ENCODE measurements around the gene ZNF827.

Gene ZNF827

GRCh38 chr4:145976680-145977079 is 38.1 kb upstream of the ZNF827 start:
- no peak for DNase-seq (ENCODE audit: extremely low spot score)
- ChIA-PET POLR2A (no interaction called here), CTCF (no interaction called here)
- TF ChIP-seq HDGF (IDR thresholded peaks at IDR 0.05; ENCODE audit: borderline replicate concordance) (no peak), FOXA1 (IDR thresholded peaks at IDR 0.05) (no peak), L3MBTL2 (conservative IDR thresholded peaks at IDR 0.05) (no peak), ZNF384 (IDR thresholded peaks at IDR 0.05) (no peak), ELF4 (IDR thresholded peaks at IDR 0.05) (no peak), BHLHE40 (IDR thresholded peaks at IDR 0.05; ENCODE audit: borderline replicate concordance) (no peak), FOXK2 (IDR thresholded peaks at IDR 0.05) (no peak), TARDBP (IDR thresholded peaks at IDR 0.05) (no peak), CTBP1 (IDR thresholded peaks at IDR 0.05; ENCODE audit: borderline replicate concordance) (no peak)

GRCh38 chr4:145960012-145960411 is 21.4 kb upstream of the ZNF827 start:
- TF ChIP-seq ARNT (IDR thresholded peaks at IDR 0.05) (no peak), HDGF (IDR thresholded peaks at IDR 0.05; ENCODE audit: borderline replicate concordance) (no peak), CTBP1 (IDR thresholded peaks at IDR 0.05; ENCODE audit: borderline replicate concordance) (no peak), SP1 (IDR thresholded peaks at IDR 0.05) (no peak)
- CTCF ChIA-PET = no interaction called here
- DNase-seq (ENCODE audit: extremely low spot score) = no peak
- POLR2A ChIA-PET = no interaction called here

GRCh38 chr4:145957302-145957701 is 18.7 kb upstream of the ZNF827 start:
- TF ChIP-seq L3MBTL2 (conservative IDR thresholded peaks at IDR 0.05) (no peak), FOXK2 (IDR thresholded peaks at IDR 0.05) (no peak), CTBP1 (IDR thresholded peaks at IDR 0.05; ENCODE audit: borderline replicate concordance) (no peak), ZNF384 (IDR thresholded peaks at IDR 0.05) (no peak), FOXA1 (IDR thresholded peaks at IDR 0.05) (no peak), SP1 (IDR thresholded peaks at IDR 0.05) (no peak), PKNOX1 (IDR thresholded peaks at IDR 0.05) (no peak), NFRKB (IDR thresholded peaks at IDR 0.05) (no peak), LEF1 (IDR thresholded peaks at IDR 0.05; ENCODE audit: borderline replicate concordance) (no peak), BHLHE40 (IDR thresholded peaks at IDR 0.05; ENCODE audit: borderline replicate concordance) (no peak), TARDBP (IDR thresholded peaks at IDR 0.05) (no peak), FOXM1 (IDR thresholded peaks at IDR 0.05; ENCODE audit: borderline replicate concordance) (no peak), ARNT (IDR thresholded peaks at IDR 0.05) (no peak), SUZ12 (IDR thresholded peaks at IDR 0.05) (no peak), ELF4 (IDR thresholded peaks at IDR 0.05) (no peak), HDGF (IDR thresholded peaks at IDR 0.05; ENCODE audit: borderline replicate concordance) (no peak)
- no peak for DNase-seq (ENCODE audit: extremely low spot score)
- CTCF ChIA-PET = no interaction called here
- POLR2A ChIA-PET = no interaction called here

GRCh38 chr4:145956288-145956890 is 17.8 kb upstream of the ZNF827 start:
- POLR2A ChIA-PET = no interaction called here
- DNase-seq (ENCODE audit: extremely low spot score) = peak; percentile 71
- TF ChIP-seq TARDBP (IDR thresholded peaks at IDR 0.05) (no peak), ARNT (IDR thresholded peaks at IDR 0.05) (no peak)
- CTCF ChIA-PET = interaction anchor here (0.6 to 1.0 kb wide), 3 partner anchors 15 to 85 kb away, joined by 3 read pairs; no protein-coding TSS in a partner anchor

GRCh38 chr4:145954924-145955339 is 16.3 kb upstream of the ZNF827 start:
- ChIA-PET CTCF (interaction anchor here (1.1 kb wide), 1 partner anchor 17 kb away, joined by 3 read pairs; no protein-coding TSS in a partner anchor), POLR2A (no interaction called here)
- no peak for DNase-seq (ENCODE audit: extremely low spot score)
- no peak for TF ChIP-seq PKNOX1 (IDR thresholded peaks at IDR 0.05)

- TF ChIP-seq SUZ12 (IDR thresholded peaks at IDR 0.05) (no peak), NFRKB (IDR thresholded peaks at IDR 0.05) (no peak), L3MBTL2 (conservative IDR thresholded peaks at IDR 0.05) (no peak), TARDBP (IDR thresholded peaks at IDR 0.05) (no peak), CTBP1 (IDR thresholded peaks at IDR 0.05; ENCODE audit: borderline replicate concordance) (no peak), ELF4 (IDR thresholded peaks at IDR 0.05) (no peak)
- POLR2A ChIA-PET = interaction anchor here (0.6 to 1.6 kb wide), 2 partner anchors 13 to 45 kb away, joined by 3 to 4 read pairs; no protein-coding TSS in a partner anchor
- DNase-seq (ENCODE audit: extremely low spot score) = no peak
- CTCF ChIA-PET = interaction anchor here (0.6 to 1.0 kb wide), 2 partner anchors 13 to 237 kb away, joined by 3 read pairs; partner anchors contain the start of gene ZNF827
Observed at GRCh38 chr4:145951931-145952330, 13.3 kb upstream of the ZNF827 start.

GRCh38 chr4:145945431-145946155 is 7.0 kb upstream of the ZNF827 start:
- ChIA-PET POLR2A (no interaction called here), CTCF (interaction anchor here (0.6 kb wide), 1 partner anchor 29 kb away, joined by 4 read pairs; no protein-coding TSS in a partner anchor)
- no peak for TF ChIP-seq TARDBP (IDR thresholded peaks at IDR 0.05)
- no peak for TF ChIP-seq FOXK2 (IDR thresholded peaks at IDR 0.05)
- no peak for TF ChIP-seq ELF4 (IDR thresholded peaks at IDR 0.05)
- TF ChIP-seq FOXA1 (IDR thresholded peaks at IDR 0.05) = no peak
- no peak for TF ChIP-seq L3MBTL2 (conservative IDR thresholded peaks at IDR 0.05)
- TF ChIP-seq PKNOX1 (IDR thresholded peaks at IDR 0.05) = no peak
- no peak for TF ChIP-seq NFRKB (IDR thresholded peaks at IDR 0.05)
- no peak for TF ChIP-seq CTBP1 (IDR thresholded peaks at IDR 0.05; ENCODE audit: borderline replicate concordance)
- no peak for TF ChIP-seq SUZ12 (IDR thresholded peaks at IDR 0.05)
- no peak for TF ChIP-seq BHLHE40 (IDR thresholded peaks at IDR 0.05; ENCODE audit: borderline replicate concordance)
- DNase-seq (ENCODE audit: extremely low spot score) = no peak

All from HEK293T (cell line).